BJ (cell line): ENCODE measurements around the gene YIPF7. TPM values are rescaled to one million over a fixed set of nuclear protein-coding genes. Genes with fewer than 3 reads are reported as not detected.

Source experiments
- CTCF ChIA-PET: fragments of 350-600 bp; formaldehyde crosslinking; extraction: SDS; loops from one replicate; lab custom pipeline; 2021; ENCODE audit warnings: antibody characterized with exemption, inconsistent platforms; lab: Yijun Ruan, JAX
- POLR2A ChIA-PET: fragments of 300-600 bp; sonication (Branson Sonifier 250); formaldehyde crosslinking; extraction: SDS; loops from one replicate; lab custom pipeline; 2021; ENCODE audit warnings: antibody characterized with exemption; lab: Charles Lee
- DNase-seq: peaks from one replicate; pipeline ENCODE4 v3.0.0-alpha.2; 2011; ENCODE audit warnings: low read depth
- H3K27me3 ChIP-seq: 2 replicates; pipeline ENCODE4 v1.6.0; 2011; ENCODE audit warnings: low read length; ENCODE audit not compliant: control insufficient read depth, insufficient read depth
- H3K36me3 ChIP-seq: 2 replicates; pipeline ENCODE4 v1.5.1; 2011; ENCODE audit warnings: low read length; ENCODE audit not compliant: control insufficient read depth, insufficient read depth
- H3K4me3 ChIP-seq: 2 replicates; pipeline ENCODE4 v1.5.1; 2011; ENCODE audit warnings: low read depth, mild to moderate bottlenecking, control low read depth, low read length
- CTCF ChIP-seq: IDR thresholded peaks from 2 replicates; pipeline ENCODE4 v1.5.1; 2011; ENCODE audit warnings: low read depth, mild to moderate bottlenecking, control low read depth, inconsistent platforms, low read length, moderate library complexity; ENCODE audit not compliant: insufficient read depth
- polyA plus RNA-seq: library from polyadenylated mRNA; depleted of rRNA; stranded (reverse); fragments of >200 nt; gene quantifications from 2 replicates; pipeline ENCODE4 v1.2.3, GENCODE V29; 2011; rRNA removed

YIPF7 gene
- polyA plus RNA-seq, 1 experiment, result not detected

GRCh38 chr4:44578954-44579353 is 72.5 kb downstream of the YIPF7 start:
- Histone ChIP-seq H3K36me3 (no peaks in the 10 kb centered on the region), H3K27me3 (no peaks in the 10 kb centered on the region), H3K4me3 (no peak overlapping the region)
- TF ChIP-seq CTCF, result no peak
- DNase-seq, result no peak
- ChIA-PET CTCF (no interaction called here), POLR2A (no interaction called here)

Other genes with a start within 250 kb of the YIPF7 start
- gene KCTD8, start 202.8 kb downstream of the YIPF7 start, polyA plus RNA-seq, result not detected in 2 replicates
- gene GUF1, start 26.8 kb upstream of the YIPF7 start, polyA plus RNA-seq, result 6.5 and 13.1 TPM in 2 replicates
- gene GNPDA2, start 74.9 kb upstream of the YIPF7 start, polyA plus RNA-seq, result 9.2 and 18.3 TPM in 2 replicates